Dermis microvascular lymphatic vessel endothelial cell (primary cell): ENCODE measurements around the gene RHCG. TPM values are rescaled to one million over a fixed set of nuclear protein-coding genes. Genes with fewer than 3 reads are reported as not detected.

ENCODE experiments used
- DNase-seq, 2 donors: peaks; one replicate each; pipeline versions ENCODE4 v3.0.0 to v3.0.0-alpha.2; 2010; ENCODE audit warnings: low read depth in 2 of 2
- total RNA-seq: library from RNA; depleted of rRNA; stranded (reverse); fragments of >200 nt; gene quantifications from 2 replicates; pipeline ENCODE4 v1.2.1, GENCODE V29; 2014

The RHCG gene
- total RNA-seq, 1 donor from 2014 or later: not detected

DNA sequence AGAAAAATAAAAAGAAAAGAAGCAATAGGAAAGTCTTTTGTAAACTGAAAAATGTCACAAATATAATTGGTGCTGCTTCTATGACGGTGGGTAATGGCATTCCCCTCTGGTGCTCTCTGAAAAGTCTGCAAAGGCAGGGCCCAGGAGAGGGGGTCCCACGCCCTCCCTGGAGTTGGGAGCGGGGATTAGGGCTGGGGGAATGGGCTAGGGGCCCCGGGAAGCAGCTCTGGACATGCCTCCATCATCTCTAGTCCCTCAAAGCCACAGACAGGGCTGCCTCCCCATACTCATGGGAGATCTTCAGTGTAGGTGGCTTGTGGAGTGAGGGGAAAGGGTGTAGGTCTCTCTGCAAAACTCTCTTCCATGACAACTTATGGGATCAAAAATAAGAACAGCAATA, 7.8 kb upstream of the RHCG start:
- no peak for DNase-seq

DNA sequence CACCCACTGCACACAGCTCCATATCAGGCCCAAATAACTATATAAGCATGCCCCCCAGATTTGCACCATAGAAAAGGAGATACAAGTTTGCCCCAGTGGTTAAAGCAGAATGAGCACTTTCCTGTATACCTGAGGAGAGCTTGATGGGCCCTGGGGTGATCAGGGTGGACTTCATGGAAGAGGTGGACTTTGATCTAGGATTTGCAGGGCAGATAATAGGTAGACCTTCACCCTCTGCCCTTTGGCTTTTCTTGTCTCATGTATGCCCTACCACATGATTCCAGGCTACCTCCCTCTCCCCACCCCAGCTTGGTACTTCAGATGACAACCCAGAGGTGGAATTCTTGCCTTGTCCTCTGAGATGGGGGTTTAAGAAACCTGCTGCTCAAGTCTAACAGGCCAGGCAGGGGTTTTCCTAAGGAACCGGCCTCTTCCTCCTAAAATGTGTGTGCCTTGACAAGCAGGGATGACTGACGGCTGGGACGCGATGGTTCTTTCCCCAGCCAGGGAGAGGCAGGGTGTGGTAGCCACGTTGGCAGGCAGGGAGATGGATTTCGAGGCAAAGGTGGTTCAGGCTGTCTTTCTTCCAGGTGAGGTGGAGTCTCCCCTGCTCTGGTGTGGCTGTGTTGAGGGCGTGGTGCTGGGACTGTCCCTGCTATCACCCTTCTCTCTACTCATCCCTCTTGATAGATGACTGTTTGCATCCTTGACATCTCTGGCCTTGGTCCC, 6.6 kb upstream of the RHCG start:
- DNase-seq: no peak

DNA sequence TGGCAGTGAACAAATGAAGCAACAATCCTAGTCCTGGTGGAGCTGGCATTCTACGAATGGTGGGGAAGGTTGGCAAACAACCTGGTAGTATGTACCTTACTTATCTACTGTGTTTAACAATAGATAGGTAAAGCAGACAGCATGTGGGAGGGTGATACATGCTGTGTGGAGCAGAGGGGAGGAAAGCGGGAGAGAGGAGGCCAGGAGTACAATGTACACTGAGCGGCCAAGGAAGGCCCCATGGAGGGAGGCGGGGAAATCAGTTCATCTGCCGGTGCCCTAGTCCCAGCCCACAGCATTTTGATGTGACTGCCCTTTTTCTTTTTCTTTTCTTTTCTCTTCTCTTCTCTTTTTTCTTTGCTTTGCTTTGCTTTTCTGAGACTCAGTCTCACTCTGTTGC, 5.3 kb upstream of the RHCG start:
- DNase-seq: no peak

DNA sequence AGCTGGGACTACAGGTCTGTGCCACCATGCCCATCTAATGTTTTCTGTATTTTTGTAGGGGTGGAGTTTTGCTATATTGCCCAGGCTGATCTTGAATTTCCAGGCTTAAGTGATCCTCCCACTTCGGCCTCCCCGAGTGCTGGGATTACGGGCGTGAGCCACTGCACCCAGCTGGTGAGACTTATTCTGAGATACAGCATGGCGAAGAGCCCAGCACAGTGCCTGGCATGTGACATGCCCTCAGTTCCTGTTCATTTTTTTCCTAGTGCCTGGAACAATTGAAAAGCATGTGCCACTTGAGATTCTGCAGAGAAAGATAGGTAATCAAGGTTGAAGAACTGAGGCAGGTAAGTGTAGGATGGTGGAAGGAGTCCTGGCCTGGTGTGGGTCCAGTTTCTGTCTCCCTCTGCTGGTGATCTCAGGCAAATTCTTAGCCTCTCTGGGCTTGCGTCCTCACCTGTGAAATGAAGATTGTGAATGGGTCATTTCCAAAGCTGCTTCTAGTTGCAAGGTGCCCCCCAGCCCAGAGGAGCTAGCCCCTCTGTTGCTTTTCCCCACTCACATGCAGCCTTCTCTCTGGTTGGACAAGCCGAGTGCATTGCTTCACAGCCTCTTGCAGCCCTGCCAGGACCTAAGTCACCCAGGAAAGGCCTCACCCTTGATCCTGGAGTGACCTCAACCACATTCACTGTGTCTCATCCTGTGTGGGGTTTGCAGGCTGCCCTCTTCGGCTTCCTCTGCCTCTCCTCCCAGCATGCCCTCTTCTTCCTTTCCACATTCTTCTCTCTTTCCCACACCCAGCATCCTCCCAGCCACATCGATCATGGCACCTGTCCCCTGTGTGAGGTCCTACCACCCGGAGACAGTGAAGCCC, 4.3 kb upstream of the RHCG start:
- no peak for DNase-seq

DNA sequence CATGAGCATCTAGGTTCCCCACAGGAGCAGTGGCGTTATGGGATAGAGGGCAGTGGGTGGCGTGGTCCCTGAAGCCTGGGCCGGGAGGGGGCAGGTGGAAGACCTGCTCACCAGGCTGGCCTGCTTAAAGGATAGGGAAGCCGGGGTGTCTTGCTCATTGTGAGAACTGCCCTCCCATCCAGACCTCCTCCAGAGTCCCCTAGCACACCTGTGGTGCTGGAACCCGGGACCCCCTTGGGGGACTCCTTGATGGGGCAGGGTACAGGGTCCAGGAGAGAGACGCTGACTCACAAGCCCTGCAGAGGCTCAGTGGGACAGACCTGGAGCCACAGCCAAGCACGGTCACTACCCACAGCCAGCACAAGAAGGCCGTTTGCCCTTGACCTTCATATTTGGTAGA, 2.8 kb upstream of the RHCG start:
- no peak for DNase-seq

DNA sequence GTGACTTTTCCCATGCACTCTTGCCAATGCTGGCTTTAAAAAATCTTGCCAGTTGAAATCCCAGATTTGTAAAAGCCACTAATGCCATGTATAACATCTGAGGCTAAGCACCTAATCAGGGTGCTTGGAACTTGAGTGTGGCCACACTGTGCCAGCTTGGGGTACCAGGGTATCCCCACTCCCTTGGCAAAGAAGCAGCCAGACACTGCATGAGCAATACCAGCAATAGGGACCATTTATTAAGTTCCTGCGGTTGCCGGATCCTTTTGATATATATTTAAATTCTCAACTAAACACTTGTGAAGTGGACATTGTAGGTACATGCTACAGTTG, 2.2 kb upstream of the RHCG start:
- DNase-seq: no peak

DNA sequence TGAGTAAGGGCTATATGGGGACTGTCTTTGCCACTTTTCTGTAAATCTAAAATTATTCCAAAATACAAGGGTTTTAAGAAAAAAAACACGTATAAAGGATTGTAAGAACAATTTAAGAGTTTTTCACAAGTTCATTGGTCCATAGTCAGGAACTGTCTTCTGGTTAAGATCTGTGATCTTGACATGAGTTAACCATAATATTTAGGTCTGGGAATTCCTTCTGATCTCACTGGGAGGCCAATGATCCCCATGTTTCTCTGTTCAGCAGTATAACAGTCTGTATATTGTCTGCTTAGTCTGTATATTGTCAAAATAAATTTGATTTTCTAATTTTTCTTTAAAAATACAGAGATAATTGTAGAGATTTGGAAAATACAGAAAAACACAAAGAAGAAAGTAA, 848 bp upstream of the RHCG start:
- DNase-seq: no peak

DNA sequence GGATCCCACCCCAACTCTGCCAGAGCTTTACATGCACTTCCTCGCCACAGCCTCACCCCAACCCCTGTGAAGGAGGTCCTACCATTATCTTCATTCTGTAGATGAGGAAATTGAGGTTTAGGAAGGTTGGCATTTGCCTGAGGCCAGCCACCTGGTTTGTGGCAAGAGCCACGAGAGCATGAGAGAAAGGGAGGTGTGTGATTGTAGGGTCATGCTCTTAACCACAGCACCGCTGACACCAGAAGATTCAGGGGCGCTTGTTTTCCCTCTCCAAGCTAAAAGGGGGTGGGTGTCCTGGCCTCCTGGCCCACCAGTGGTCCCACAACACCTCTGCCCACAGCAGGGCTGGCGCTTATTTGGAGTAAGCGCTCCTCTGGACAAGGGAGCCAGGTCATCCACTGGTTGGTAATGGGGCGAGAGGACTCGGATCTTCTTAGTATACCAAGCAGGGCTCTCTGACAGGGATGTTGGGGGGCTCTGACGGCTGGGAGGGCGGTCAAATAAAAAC, 691 bp downstream of the RHCG start:
- DNase-seq: no peak

DNA sequence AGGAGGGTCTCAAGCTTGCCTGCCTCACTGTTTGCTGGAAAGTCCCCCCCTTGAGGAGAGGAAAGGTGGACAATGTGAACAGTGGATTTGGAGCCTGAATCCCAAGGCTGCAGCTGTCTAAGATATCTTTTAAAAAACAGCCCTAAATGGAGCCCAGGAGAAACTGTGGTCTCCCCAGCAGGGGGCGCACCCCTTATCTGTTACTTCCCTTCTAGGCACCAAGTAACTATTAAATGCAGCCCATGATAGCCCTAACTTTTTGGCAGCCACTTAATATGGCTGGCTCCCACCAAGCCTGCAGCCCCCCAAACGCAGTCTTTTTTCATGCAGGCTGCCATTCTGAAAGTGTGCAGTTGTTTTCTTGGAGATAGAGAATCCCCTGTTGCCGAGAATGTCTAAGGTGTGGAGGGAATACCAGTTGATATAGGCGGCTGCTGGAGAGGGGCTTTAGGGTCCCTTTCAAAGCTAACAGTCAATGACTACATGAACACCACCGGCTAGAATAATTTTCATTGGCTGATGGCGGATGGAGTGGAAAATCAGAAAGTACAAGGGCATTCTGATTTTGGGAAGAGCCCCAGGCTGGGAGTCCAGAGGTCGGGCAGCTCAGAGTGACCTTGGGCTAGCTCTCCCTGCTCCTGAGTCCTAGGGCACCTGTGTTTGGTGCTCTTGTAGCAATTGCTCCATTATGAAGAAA, 1.3 kb downstream of the RHCG start:
- peak in 1 of 2 donors; percentile 24 for DNase-seq

DNA sequence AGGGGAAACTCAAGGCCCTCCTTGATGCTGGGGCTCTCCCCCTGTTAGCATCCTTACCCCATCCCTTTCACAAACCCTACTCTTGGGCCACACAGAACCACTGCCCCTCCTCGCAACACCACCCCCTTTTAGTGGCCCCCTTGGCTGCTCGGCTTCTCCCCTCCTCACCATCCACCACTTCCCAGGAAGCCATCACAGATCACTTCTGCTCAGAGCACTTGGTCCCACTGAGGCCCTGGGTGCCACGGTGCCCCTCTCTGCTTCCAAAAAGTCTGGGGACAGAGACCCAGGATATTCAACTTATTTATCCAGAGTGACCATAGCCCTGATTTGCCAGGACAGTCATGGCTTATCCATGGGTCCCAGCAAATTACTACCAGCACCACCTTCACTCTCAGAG, 2.4 kb downstream of the RHCG start:
- no peak for DNase-seq

DNA sequence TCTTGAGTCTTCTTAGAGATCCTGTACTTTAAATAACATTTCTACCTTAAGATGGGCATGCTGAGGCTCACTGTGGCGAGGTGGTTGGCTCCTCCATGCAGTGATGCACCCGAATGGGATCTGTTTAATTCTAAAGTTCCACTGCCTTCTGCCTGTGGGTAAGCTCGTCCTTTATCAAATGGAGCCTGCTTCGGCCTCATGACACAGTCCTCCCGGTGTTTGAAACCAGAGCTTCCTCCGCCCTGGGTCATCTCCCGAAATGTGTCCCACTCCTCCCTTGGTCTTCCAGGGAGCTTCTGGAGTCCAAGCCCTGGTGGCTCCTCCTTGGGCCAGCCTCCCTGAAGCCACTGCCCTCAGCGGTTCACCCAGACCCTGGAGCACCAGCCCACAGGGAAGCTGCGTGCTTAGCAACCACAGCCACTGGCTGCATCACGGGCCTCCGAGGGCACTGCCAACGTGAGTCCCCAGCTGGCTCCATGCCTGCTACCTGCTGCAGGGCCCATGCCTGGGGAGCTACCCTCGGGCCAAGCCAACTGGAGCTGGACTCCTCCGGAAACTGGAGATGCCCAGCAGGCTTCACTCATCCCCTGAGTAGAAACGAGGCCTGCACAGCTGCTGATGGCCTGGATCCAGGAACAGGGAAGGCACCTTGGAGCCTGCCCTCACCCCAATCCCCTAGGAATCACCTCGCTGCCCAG, 3.3 kb downstream of the RHCG start:
- no peak for DNase-seq

DNA sequence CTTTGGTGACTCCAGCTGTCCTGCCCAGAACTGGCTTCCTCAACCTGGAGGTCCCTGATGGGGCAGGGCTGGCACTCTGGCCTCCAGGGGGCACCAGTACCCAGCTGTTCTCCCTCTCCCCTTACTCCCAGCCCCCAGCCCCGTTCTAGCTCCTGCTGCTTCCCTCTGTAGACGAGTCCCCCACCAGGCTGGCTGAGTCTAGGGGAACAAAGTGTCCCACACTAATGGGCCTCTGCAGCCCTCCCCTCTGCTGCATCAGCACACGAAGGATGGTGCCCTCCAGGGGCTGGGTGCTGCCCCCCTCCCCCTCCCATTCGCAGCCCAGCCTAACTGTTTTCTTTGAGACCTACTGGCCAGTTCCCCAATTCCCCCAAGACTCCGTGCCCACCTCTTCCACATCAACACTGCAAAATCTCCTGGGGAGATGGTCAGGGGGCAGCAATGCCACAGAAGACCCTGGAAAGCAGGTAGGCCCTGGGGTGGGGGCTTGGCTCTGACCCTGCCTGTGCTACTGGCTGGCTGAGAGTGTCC, 4.2 kb downstream of the RHCG start:
- peak in 1 of 2 donors; percentile 12 for DNase-seq

DNA sequence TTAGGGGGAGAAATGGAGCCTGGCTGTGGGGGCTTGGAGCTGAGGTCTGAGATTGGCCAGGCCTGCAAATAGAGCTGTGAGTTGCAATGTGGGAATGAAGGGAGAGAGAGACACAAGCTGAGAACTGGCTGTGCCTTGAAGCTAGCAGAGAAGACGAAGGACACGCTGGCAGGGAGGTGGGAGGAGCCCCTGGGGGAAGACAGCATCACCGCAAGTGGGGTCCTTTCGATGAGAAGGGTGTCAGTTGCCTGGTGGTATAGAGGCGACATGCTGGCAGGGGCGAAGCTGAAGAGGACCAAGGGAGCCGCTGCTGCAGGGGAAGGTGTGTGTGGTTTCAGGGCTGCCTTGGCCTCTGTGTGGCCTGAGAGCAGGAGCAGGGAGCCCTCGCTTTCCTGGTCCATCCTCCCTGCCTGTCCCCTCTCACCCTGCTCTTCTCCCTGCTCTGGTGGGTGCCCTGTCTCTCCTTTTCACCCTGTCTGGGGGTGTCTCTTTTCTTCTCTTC, 5.5 kb downstream of the RHCG start:
- no peak for DNase-seq

DNA sequence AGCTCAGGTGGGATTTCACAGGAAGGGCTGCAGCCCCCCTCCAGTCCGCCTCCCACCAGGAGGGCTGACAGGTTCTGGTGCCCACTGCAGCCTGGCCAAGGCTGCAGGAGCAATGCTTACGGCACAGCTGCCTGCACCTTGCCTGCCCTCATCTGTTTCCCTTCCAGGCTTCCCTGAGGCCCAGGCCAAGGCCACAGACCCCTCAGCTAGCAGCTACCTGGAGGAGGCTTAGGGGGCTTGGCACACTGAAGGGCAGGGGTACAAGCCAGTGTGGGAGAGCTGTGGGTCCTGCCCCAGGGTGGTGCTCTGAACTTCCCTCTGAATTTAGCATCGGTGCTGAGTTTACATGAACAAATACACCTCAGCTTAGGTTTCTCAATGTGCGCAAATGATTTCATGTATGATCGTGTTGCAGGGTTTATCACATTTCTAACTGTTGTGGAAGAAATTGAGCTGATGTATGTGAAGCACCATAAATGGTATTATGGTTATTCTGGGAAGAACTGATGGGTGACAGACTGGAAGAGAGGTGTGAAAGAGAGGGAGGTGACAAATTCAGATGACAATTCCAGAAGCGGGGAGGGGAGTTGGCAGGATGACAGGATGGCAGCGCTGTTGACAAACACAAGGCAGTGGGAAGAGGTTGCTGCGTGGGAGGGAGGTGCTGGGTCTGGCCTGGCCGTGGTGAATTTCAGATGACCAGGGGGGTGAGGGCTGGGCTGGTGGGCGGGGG, 6.1 kb downstream of the RHCG start:
- no peak for DNase-seq

DNA sequence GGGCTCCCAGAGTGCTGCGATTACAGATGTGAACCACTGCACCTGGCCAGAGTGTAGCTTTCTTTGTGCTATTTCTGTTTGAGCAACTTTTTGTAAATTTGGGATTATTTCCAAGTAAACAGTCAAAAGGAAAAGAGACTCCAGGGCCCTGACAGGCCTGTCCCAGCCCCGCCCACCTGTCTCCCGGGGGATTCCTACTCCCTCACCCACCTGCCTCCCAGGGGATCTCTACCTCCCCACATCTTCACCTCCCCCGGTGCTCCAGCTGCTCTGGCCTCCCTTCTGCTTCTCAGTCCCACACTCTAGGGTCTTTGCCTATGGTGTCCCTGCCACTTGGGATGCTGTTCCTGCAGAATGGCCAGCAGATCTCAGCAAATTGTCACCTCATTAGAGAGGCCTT, 7.0 kb downstream of the RHCG start:
- no peak for DNase-seq

DNA sequence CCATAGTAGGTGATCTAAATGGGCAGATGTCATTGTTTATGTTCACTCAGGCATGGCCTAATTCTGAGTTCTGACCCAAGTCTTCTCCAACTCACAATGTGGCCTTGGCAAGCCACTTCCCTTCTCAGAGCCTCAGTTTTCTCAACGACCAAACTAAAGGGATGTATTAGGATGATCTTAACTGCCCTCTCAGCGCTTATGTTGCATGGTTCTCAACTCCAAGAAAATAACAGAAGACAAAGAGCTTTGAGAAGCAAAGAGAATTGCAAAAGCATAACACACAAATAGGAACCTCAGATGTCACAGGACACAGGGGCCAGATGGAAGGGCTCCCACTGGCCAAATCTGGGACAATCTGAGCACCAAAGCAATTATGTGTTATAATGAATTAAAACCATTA, 8.6 kb downstream of the RHCG start:
- DNase-seq: no peak

DNA sequence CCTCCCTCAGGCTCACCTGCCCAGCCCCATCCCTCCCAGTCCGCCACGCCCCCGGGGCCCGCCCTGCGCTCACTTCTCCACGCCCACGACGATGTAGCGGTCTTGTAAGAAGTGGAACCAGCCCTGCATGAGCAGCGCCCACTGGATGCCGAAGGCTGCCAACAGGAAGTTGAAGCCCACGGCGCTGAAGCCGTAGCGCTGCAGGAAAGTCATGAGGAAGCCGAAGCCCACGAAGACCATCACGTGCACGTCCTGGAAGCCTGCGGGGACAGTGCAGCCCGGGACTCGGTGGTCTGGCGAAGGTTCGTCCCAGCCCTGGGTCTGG, 9.7 kb downstream of the RHCG start:
- no peak for DNase-seq

DNA sequence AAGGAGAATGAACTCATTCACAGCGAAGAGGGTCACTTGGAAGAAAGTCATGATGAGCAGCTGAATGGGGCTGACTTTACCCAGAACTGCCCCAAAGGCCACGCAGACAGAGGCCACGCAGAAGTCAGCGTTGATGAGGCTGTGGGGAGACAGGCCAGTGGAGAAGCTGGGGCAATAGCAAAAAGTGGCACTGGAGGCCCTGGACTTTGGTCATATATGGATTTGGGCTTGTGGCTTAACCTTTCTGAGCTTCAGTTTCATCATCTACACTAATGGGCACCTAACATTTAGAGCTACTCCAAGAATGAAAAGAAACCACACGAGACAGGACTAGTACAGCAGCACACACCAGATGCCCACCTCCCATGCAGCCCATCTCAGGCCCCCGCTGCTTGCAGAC, 13.3 kb downstream of the RHCG start:
- DNase-seq: no peak

DNA sequence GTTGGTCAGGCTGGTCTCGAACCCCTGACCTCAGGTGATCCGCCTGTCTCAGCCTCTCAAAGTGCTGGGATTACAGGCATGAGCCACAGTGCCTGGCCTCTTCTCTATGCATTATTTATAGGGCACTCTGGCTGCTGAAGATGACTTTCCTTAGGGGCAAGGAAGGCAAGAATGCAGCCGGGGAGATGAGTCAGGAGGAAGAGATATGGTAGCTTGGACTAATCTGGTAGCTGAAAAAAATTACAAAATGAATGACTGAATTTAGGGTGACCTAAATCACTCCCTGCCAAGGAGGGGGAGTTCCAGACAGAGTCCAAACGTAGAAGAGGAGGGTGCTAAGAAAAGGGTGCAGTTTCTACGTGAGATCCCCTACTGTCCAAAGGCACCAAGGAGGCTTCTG, 14.2 kb downstream of the RHCG start:
- no peak for DNase-seq

DNA sequence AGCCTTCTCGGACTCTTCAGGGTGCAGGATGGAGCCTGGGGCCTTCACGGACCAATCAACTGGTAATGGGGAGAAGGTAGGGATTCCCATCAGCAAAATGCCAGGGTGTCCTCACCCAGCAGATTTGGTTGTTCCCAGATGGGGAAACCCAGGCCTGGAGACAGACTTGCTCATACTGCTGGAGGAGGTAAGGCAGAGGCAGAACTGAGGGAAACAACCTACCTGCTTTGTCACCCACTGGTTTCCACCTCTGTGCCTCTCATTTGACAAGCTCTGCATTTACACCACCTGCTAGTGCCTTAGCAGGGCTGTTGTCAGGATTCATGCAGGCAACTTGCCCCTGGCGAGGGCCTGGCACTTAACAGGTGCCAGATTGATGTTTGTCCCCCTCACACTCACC, 15.9 kb downstream of the RHCG start:
- no peak for DNase-seq

DNA sequence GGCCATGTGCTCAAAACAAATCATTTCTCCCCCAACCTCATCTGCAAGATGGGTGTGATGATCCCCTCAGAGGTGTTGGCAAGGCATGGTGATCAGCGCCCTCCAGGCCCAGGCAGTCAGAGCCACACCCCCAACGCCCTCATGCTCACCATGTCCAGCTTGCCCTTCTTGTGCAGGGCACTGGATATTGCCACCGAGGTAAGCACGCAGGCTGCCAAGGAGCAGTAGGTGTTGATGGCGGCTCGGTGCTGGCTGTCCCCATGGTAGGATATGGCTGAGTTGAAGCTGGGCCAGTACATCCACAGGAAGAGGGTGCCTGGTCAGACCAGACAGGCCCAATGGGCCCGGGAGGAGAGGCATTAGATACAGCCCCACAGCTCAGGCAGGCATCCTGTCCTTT, 17.2 kb downstream of the RHCG start:
- DNase-seq: no peak
